Duodenal mucosa (tissue), 2 donors: ENCODE results near the gene IRX2.

Source experiments
- H3K27ac ChIP-seq: one replicate; pipeline ENCODE4 v1.7.0; 2013; ENCODE audit warnings: low read depth, low read length
- H3K27me3 ChIP-seq, 2 donors: one replicate each; pipeline ENCODE4 v1.7.0; 2013; ENCODE audit warnings: low read length in 2 of 2, control low read depth in 1 of 2; ENCODE audit not compliant: insufficient read depth in 2 of 2, control insufficient read depth in 1 of 2
- H3K36me3 ChIP-seq, 2 donors: one replicate each; pipeline ENCODE4 v1.7.0; 2013; ENCODE audit warnings: low read length in 2 of 2, control low read depth in 1 of 2; ENCODE audit not compliant: insufficient read depth in 2 of 2, control insufficient read depth in 1 of 2
- H3K4me1 ChIP-seq, 2 donors: one replicate each; pipeline ENCODE4 v1.7.0; 2013; ENCODE audit warnings: low read length in 2 of 2, control low read depth in 1 of 2; ENCODE audit not compliant: insufficient read depth in 2 of 2, control insufficient read depth in 1 of 2
- H3K4me3 ChIP-seq, 2 donors: one replicate each; pipeline ENCODE4 v1.7.0; 2013; ENCODE audit warnings: low read length in 2 of 2, low read depth in 1 of 2
- H3K9ac ChIP-seq, 2 donors: one replicate each; pipeline ENCODE4 v1.7.0; 2013; ENCODE audit warnings: low read length in 2 of 2, low read depth in 1 of 2
- H3K9me3 ChIP-seq, 2 donors: one replicate each; pipeline ENCODE4 v1.7.0; 2013; ENCODE audit warnings: low read length in 2 of 2, control low read depth in 1 of 2; ENCODE audit not compliant: control insufficient read depth in 1 of 2

Gene IRX2

DNA sequence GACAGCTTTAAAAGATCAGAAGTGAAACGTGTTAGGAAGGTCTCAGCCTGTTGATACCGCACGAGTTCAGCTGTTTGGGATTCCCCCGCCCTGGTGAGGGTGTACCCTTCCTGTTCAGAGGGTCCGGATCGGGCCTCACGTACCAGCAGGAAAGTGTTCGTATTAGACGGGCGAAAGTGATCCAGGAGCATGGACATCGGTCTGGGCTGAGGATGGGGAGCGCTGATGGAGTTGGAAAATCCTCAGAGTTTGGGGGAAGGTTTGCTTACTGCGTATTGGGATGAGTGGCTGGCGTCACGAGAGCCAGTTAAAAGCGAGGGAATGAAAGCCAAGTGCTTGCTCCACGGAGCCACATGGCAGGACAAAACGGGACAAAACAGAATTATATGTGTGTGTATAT lies 47.4 kb downstream of the IRX2 start:
- no peaks in the 10 kb centered on the region for H3K36me3 ChIP-seq
- no peaks in the 10 kb centered on the region for H3K9me3 ChIP-seq
- H3K4me1 ChIP-seq, result no peaks in the 10 kb centered on the region
- no peak overlapping the region for H3K4me3 ChIP-seq
- H3K9ac ChIP-seq, result no peak overlapping the region
- H3K27me3 ChIP-seq, result no peaks in the 10 kb centered on the region
- H3K27ac ChIP-seq, result no peak overlapping the region

DNA sequence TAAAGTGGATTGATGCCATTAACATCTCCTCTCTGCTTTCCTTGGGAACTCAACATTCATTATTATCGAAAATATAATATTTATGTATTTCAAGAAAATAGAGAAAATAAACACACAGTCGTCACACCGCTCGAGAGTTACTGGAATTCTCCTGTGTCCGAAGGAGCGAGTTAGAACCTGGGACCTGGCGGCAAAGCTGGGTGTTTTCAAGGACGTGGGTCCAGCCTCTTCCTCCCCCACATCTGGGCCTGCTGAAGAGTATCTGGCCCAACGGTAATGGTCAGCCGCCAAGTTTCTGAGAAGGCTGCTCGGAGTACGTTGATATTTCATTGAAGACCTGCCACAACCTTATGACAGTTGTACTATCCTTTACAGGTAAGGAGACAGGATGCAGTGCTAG lies 47.9 kb downstream of the IRX2 start:
- Histone ChIP-seq H3K4me1 (no peaks in the 10 kb centered on the region), H3K4me3 (no peak overlapping the region), H3K27ac (no peak overlapping the region), H3K9ac (no peak overlapping the region), H3K36me3 (no peaks in the 10 kb centered on the region), H3K27me3 (no peaks in the 10 kb centered on the region), H3K9me3 (no peaks in the 10 kb centered on the region)

DNA sequence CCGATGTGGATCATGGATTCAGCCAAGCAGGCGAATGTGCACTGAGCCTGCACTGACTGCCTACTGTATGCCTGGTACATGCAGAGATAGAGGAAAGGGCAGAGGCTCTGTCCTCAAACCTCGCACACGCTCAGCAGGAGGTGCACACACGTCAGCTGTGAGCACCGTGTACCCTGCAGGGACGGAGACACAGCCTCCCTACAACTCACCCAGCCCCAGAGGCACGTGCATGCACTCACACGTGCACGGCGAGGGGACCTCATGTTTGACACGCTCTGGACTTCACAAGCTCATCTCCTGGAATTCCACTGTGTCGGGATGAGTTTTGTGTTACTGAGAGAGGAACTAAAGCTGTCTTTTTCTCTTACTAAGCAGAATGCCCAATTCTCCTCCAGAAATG lies 48.4 kb downstream of the IRX2 start:
- no peaks in the 10 kb centered on the region for H3K36me3 ChIP-seq
- H3K9ac ChIP-seq, result no peak overlapping the region
- no peaks in the 10 kb centered on the region for H3K4me1 ChIP-seq
- no peak overlapping the region for H3K27ac ChIP-seq
- no peaks in the 10 kb centered on the region for H3K9me3 ChIP-seq
- H3K27me3 ChIP-seq, result no peaks in the 10 kb centered on the region
- H3K4me3 ChIP-seq, result no peak overlapping the region

DNA sequence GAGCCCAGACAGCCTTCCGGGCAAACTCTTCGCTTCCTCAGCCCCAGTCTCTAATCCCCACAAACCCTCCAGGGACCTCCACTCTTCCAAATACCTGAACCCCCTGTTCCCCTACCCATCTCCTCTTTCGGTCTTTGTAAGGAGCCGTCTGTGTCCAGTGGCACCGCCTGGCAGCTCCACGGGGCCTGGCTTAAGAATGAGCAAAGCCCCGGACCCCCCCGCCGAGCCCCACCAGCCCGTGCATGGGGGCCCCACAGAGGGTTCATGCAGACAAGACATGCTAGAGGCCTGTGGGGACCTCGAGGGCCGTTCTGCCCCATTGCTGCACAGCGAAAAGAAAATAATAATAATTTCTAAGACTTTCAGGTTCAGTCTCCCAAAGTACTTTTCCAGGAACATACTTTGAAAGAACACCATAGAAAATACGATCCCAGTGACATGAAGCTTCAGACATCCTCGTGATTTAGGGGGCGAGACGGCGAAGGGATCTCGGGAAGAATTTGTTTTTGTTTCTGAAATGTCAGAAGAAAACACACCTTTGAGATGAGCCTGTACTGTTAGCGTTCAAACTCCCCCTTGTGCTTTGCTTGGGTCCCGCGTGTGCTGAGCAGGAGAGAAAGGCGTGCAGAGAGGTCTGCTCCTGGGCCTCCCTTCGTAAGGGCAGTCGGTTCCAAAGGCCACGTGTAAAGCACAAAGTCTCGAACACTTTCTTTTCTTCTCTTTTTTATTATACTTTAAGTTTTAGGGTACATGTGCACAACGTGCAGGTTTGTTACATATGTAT lies 49.2 kb downstream of the IRX2 start:
- no peaks in the 10 kb centered on the region for H3K9me3 ChIP-seq
- H3K9ac ChIP-seq, result no peak overlapping the region
- H3K27ac ChIP-seq, result no peak overlapping the region
- H3K36me3 ChIP-seq, result no peaks in the 10 kb centered on the region
- no peaks in the 10 kb centered on the region for H3K27me3 ChIP-seq
- H3K4me1 ChIP-seq, result no peaks in the 10 kb centered on the region
- H3K4me3 ChIP-seq, result no peak overlapping the region

DNA sequence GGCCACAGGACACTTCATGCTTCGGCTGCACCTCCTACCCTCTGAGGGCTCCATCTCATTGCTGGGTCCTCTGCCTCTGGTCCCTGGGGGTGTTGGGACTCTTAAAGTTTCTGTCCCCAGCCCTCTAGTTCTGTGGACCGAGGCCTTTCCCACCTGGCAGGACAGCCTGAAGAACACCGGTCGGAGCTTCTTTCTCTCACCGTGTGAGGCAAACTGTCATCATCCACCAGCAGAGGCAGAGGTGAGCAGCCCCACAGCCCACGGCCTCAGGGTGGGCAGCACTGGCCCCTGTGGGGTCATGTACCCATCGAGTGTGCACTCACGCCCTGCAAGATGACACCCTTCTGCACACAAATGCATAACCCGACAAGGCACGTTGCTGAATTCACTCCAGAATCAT lies 49.9 kb downstream of the IRX2 start:
- Histone ChIP-seq H3K4me1 (no peaks in the 10 kb centered on the region), H3K4me3 (no peak overlapping the region), H3K9ac (no peak overlapping the region), H3K36me3 (no peaks in the 10 kb centered on the region), H3K27me3 (no peaks in the 10 kb centered on the region), H3K27ac (no peak overlapping the region), H3K9me3 (no peaks in the 10 kb centered on the region)

DNA sequence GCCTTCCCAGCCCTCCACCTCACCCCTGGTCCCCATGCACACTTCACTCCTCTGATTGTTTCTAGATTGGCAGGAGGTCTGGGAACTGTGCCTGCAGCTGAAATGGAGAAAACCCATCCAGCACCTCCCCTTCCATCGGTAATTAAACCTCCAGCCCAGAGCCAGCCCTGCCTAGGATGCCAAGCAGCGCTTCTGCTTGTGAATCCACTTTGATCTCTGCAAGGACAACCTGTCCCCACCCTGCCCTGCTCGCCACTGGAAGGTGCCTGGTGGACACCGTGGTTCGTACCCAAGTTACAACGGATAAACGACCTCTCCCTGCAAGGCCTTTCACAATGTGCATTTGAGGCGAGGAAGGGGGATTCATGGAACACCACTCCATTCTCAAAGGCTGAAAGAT lies 50.6 kb downstream of the IRX2 start:
- Histone ChIP-seq H3K27me3 (no peaks in the 10 kb centered on the region), H3K36me3 (no peaks in the 10 kb centered on the region), H3K9me3 (no peaks in the 10 kb centered on the region), H3K27ac (no peak overlapping the region), H3K9ac (no peak overlapping the region), H3K4me3 (no peak overlapping the region), H3K4me1 (no peaks in the 10 kb centered on the region)

DNA sequence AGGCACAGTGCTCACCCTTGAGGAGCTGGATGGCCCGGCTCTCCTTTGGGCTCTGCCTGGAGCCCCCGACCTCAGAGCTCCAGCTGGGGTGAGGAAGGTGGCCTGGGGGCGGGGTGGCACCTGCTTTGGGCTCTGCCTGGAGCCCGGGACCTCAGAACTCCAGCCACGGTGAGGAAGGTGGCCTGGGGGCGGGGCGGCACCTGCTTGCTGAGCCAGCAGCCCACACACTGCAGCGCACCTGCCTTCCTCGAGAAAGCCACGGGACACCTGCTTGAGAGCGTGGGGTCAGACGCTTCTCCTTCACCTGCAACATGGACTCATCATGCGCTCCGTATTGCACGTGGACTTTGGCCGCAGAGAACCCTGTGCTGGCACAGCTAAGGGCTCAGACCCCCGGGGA lies 51.8 kb downstream of the IRX2 start:
- H3K27me3 ChIP-seq, result no peaks in the 10 kb centered on the region
- H3K36me3 ChIP-seq, result no peaks in the 10 kb centered on the region
- H3K9me3 ChIP-seq, result no peaks in the 10 kb centered on the region
- no peak overlapping the region for H3K9ac ChIP-seq
- H3K27ac ChIP-seq, result no peak overlapping the region
- H3K4me3 ChIP-seq, result no peak overlapping the region
- no peaks in the 10 kb centered on the region for H3K4me1 ChIP-seq

DNA sequence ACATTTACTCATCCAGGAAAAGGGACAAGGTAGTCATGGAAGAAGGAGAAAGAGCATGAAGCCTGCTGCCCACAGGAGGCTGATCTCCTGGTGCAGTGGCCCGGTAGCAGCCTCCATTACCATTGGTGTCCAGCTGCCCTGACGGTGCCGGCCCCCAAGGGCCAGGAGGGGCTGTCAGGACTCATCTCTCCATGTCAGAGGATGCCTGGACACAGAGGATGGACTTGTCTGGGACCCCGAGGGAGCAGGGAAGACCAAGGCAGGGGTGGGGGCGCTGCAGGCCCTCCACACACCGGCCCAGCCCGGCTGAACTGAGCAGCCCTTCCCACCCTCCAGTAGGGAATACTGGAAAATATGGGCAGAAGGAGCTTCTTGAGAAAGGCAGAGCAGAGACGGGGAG lies 52.2 kb downstream of the IRX2 start:
- Histone ChIP-seq H3K27me3 (no peaks in the 10 kb centered on the region), H3K36me3 (no peaks in the 10 kb centered on the region), H3K4me3 (no peak overlapping the region), H3K9ac (no peak overlapping the region), H3K9me3 (no peaks in the 10 kb centered on the region), H3K27ac (no peak overlapping the region), H3K4me1 (no peaks in the 10 kb centered on the region)

DNA sequence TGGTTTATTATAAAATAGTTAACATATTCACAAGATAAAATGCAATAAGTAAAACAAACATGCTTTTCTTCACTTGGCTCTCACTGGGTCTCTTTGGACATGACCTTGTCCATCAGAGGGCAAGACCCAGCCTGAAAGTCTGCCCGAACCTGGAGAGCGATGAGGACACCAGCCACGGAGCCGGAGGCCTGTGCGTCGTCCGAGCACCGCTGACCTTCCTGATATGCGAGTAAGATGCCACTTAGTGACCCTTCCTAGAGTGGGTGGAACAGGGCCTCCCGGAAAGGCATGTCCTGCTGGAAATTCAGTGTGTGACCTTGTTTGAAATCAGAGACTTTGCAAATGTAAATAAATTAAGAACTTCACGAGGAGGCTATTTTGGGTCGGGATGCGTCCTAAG lies 52.9 kb downstream of the IRX2 start:
- H3K9ac ChIP-seq, result no peak overlapping the region
- no peak overlapping the region for H3K27ac ChIP-seq
- H3K4me3 ChIP-seq, result no peak overlapping the region
- no peaks in the 10 kb centered on the region for H3K27me3 ChIP-seq
- H3K36me3 ChIP-seq, result no peaks in the 10 kb centered on the region
- no peaks in the 10 kb centered on the region for H3K9me3 ChIP-seq
- no peaks in the 10 kb centered on the region for H3K4me1 ChIP-seq

DNA sequence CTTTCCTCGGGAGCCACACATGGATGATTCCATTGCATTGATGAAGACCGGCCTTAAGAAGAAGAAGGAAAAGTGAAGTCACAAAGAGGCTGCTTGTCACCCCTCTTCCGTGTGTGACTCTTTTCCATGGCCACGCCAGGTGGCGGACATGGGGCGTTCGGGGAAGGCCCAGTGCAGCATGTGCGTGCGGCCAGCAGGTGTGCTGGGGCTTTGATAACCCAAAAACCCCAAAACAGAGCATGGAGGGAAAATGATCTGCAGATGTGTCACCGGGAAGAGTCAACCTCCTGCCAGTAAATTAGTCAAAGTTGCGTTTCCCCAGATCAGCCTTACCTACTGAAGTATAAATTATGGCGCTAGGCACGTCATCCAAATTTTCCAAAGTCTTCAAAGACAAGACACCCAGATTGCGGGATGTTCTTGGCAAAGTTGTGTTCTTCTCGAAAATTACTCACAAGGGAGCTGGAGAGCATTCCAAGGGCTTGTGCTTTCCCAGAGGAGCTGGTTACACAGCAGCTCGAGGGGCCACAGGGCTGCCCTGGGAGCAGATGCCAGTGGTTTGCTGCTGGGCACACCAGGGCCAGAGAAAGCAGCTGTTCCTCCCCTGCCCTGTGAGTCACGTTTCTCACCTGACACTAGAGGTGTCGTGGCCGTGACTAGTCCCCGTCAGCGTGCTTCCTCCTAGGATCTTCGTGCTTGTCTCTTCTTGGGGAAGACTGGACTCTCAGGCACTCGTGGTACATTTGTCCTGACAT lies 53.9 kb downstream of the IRX2 start:
- Histone ChIP-seq H3K9ac (no peak overlapping the region), H3K9me3 (no peaks in the 10 kb centered on the region), H3K4me1 (no peaks in the 10 kb centered on the region), H3K27me3 (no peaks in the 10 kb centered on the region), H3K36me3 (no peaks in the 10 kb centered on the region), H3K27ac (no peak overlapping the region), H3K4me3 (no peak overlapping the region)
